ENCODE measurements around the gene DCHS1. TPM values are rescaled to one million over a fixed set of nuclear protein-coding genes. Genes with fewer than 3 reads are reported as not detected.

The DCHS1 gene
- total RNA-seq (2016; rRNA removed; fragmentation: Illumina TruSeq; extraction: Trizol) (under 0.01 TPM in 1 of 2 replicates, not detected in the other), polyA plus RNA-seq (2011; rRNA removed) (0.01 and 0.03 TPM in 2 replicates), polyA minus RNA-seq (2011; rRNA and poly(A)+ RNA removed; ENCODE audit: low replicate concordance) (0.07 and 0.16 TPM in 2 replicates), Bru-seq, nascent RNA (percentile 8 among the genes with signal in this experiment), BruChase-seq, experiment 1, labeled RNA remaining after a 6-hour chase (percentile 15 among the genes with signal in this experiment), BruChase-seq, experiment 2, labeled RNA remaining after a 2-hour chase (percentile 16 among the genes with signal in this experiment)
- total RNA-seq (2016; cell fraction: cytosol; rRNA removed; fragmentation: Illumina TruSeq; extraction: Trizol; ENCODE audit: low read depth), result not detected in 2 replicates
- not detected in 2 replicates for total RNA-seq (2016; cell fraction: insoluble cytoplasmic fraction; rRNA removed; fragmentation: Illumina TruSeq; extraction: Trizol)
- total RNA-seq (2016; cell fraction: membrane; rRNA removed; fragmentation: Illumina TruSeq; extraction: Trizol), result not detected in 2 replicates
- total RNA-seq (2016; cell fraction: nucleus; rRNA removed; fragmentation: Illumina TruSeq; extraction: Trizol), result 0.06 TPM in 1 of 2 replicates, not detected in the other
- polyA plus RNA-seq (2011; cell fraction: cytosol; rRNA removed), result 0.01 TPM in 2 replicates
- 0.08 and 0.12 TPM in 2 replicates for polyA plus RNA-seq (2011; cell fraction: nucleus; rRNA removed)
- 0.03 and 0.09 TPM in 2 replicates for polyA plus RNA-seq (2012)
- not detected in 2 replicates for polyA plus RNA-seq (2016; cell fraction: cytosol; fragmentation: Illumina TruSeq; extraction: Trizol; ENCODE audit: low read depth)
- polyA plus RNA-seq (2016; cell fraction: insoluble cytoplasmic fraction; fragmentation: Illumina TruSeq; extraction: Trizol; ENCODE audit: low read depth), result not detected in 2 replicates
- not detected in 2 replicates for polyA plus RNA-seq (2016; cell fraction: membrane; fragmentation: Illumina TruSeq; extraction: Trizol; ENCODE audit: low read depth)
- not detected in 2 replicates for polyA plus RNA-seq (2016; cell fraction: nucleus; fragmentation: Illumina TruSeq; extraction: Trizol; ENCODE audit: insufficient read depth, low read depth)
- 0.10 TPM in 1 of 2 replicates, not detected in the other for polyA minus RNA-seq (2011; cell fraction: cytosol; rRNA and poly(A)+ RNA removed)
- 0.12 and 0.13 TPM in 2 replicates for polyA minus RNA-seq (2011; cell fraction: nucleus; rRNA and poly(A)+ RNA removed)
- long read RNA-seq, experiment 1, result 0 reads
- long read RNA-seq, experiment 2, result 0 reads

DNA sequence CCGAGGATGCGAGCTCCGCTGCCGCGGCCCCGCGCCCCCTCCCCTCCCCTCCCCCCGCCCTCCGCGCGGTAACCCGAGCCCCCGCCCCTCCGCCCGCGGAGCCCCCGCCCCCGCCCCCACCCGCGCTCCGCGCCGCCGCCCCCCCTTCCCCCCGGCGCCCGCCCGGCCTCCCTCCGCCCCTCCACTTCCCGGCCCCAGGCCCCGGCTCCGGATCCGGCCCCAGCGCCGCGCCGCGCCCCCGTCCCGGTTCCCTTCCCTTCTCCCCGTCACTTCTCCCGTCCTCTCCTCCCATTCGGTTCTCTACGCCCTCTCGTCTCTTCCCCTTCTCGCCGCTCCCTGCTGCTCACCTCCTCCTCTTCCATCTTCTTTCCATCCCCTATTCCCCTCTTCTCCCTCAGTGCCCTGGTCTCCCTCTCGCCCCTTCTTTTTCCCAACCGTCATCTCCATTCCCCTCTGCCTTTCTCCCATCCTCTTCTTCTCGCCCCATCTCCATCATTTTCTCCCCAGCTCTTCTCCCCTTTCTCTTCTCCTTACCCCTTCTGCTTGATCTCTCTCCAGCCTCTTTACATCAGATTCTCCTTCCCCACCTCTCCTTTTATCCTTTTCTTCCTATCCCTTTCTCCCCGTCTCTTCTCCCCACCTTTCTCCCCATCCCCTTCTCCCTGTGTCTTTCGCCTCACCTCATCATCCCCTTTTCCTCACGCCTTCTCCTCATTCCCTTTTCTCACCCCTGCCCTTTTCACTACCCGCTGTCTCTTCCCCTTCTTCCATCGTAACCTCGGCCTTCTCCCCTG is at the start of gene DCHS1:
Gene DCHS1, minus strand, starts transcription at position 20 of the 794 bp plus-strand sequence. CDS start 14,196 bp downstream, outside the sequence.
- H3K4me3 ChIP-seq (replicated peaks in 1 of 3; ENCODE audit: insufficient read depth in 1 of 3, low read depth in 2 of 3, low read length in 3 of 3), result peak within 1 kb of the TSS in 1 of 3 experiments; percentile 37; a peak in 2 of 6 replicates
- no peaks in the 10 kb centered on the region for H3K9me3 ChIP-seq (ENCODE audit: low read length)
- BruUV-seq (replicated peaks), result no TSS peak
- no peaks in the 10 kb centered on the region for H4K20me1 ChIP-seq (ENCODE audit: insufficient read depth, low read length)
- TF ChIP-seq MAFG (CRISPR knock-in tag; IDR thresholded peaks at IDR 0.05) (no peak), HDAC6 (IDR thresholded peaks at IDR 0.05; ENCODE audit: low read depth, low read length) (no peak), NAIF1 (CRISPR knock-in tag; IDR thresholded peaks at IDR 0.05; ENCODE audit: borderline replicate concordance) (no peak), ETV6 (CRISPR knock-in tag; conservative IDR thresholded peaks at IDR 0.05) (no peak), EZH2 (conservative IDR thresholded peaks at IDR 0.05; ENCODE audit: low read depth, low read length) (peak; percentile 76; the same call in 1 of the 2 replicates), MLLT10 (CRISPR knock-in tag; IDR thresholded peaks at IDR 0.05) (no peak)
- no peak within 1 kb of the TSS for H3K27ac ChIP-seq (ENCODE audit: extremely low read length, insufficient read depth, low read length)
- peaks cover 15 to 80% of the 10 kb centered on the region in 2 experiments for H3K27me3 ChIP-seq (ENCODE audit: control insufficient read depth in 1 of 2, insufficient read depth in 2 of 2, low read length in 2 of 2)
- in situ Hi-C loops (cut with HindIII; ENCODE audit: extremely low pct_ligation_motif_present, low pct_unique_long_range_greater_than_20kb) (no loop called here), intact Hi-C loops (cut with micrococcal nuclease; ENCODE audit: unreplicated experiment) (no loop called here)
- peaks cover 12% of the 10 kb centered on the region for H3K4me1 ChIP-seq (ENCODE audit: insufficient read depth, low read length)
- 24% methylated on average over 43 of the region's 56 CpGs for WGBS (ENCODE audit: low lambda C conversion rate)
- ChIA-PET POLR2A (no interaction called here), CTCF (ENCODE audit: low intra/inter-chr PET ratio, low total read pairs) (no interaction called here)
- no peak within 1 kb of the TSS for H3K9ac ChIP-seq (ENCODE audit: insufficient read depth, low read depth, low read length)
- H3K79me2 ChIP-seq (ENCODE audit: insufficient read depth, low read length), result no peaks in the 10 kb centered on the region
- DNase-seq (ENCODE audit: low spot score) (no peak), ATAC-seq (no peak), FAIRE-seq (no peak)
- H3K36me3 ChIP-seq (replicated peaks in 1 of 2; ENCODE audit: control insufficient read depth in 1 of 2, insufficient read depth in 2 of 2, low read length in 2 of 2), result no peaks in the 10 kb centered on the region
- H3K4me2 ChIP-seq (ENCODE audit: low read depth, low read length), result peak within 1 kb of the TSS; percentile 53
- H2AFZ ChIP-seq (ENCODE audit: low read length), result no peak within 1 kb of the TSS
